HG03378 (cell line): ENCODE measurements around the gene ISOC2.
"Not testable (repeated sequence)": the region's sequence is repeated elsewhere in the genome, so short reads cannot be mapped to it uniquely, and the experiment has no call there.

ENCODE experiments used
- ATAC-seq: cut with Tn5 transposase; IDR thresholded peaks from one replicate; pipeline ENCODE4 v1.9.1; 2021; ENCODE audit warnings: mild to moderate bottlenecking, moderate library complexity; ENCODE audit not compliant: unreplicated experiment

ISOC2 gene

GRCh38 chr19:55418185-55418584 is 43.3 kb downstream of the ISOC2 start:
- ATAC-seq: no peak

- no peak for ATAC-seq
Observed at GRCh38 chr19:55410168-55410567, 51.3 kb downstream of the ISOC2 start.

GRCh38 chr19:55409179-55409578 is 52.3 kb downstream of the ISOC2 start:
- ATAC-seq: not testable (repeated sequence)

GRCh38 chr19:55408533-55408872 is 52.9 kb downstream of the ISOC2 start:
- ATAC-seq: no peak

- peak; percentile 85 for ATAC-seq
Observed at GRCh38 chr19:55407800-55408532, 53.5 kb downstream of the ISOC2 start.

GRCh38 chr19:55407550-55407799 is 54.0 kb downstream of the ISOC2 start, which contains the start of gene UBE2S:
Gene UBE2S (minus strand): TSS chr19:55407788. CDS start chr19:55407589, 199 bp downstream.
- not testable (repeated sequence) for ATAC-seq

- ATAC-seq: no peak
Observed at GRCh38 chr19:55406826-55407549, 54.5 kb downstream of the ISOC2 start.

- no peak for ATAC-seq
Observed at GRCh38 chr19:55406091-55406825, 55.2 kb downstream of the ISOC2 start.

GRCh38 chr19:55405638-55406037 is 55.8 kb downstream of the ISOC2 start:
- ATAC-seq: no peak
